Nephron progenitor cell (in vitro differentiated cells): ENCODE results near the gene MYLK.

ENCODE experiments used
- DNase-seq: peaks from one replicate; pipeline ENCODE4 v3.0.0; 2021
- H3K27ac Mint-ChIP-seq: 2 replicates; pipeline ENCODE4 v1.8.0; 2021; ENCODE audit warnings: mild to moderate bottlenecking, moderate library complexity, mixed read lengths
- H3K27me3 Mint-ChIP-seq: 2 replicates; pipeline ENCODE4 v1.8.0; 2021; ENCODE audit warnings: mild to moderate bottlenecking, low read depth, mixed read lengths; ENCODE audit not compliant: poor library complexity
- H3K36me3 Mint-ChIP-seq: 2 replicates; pipeline ENCODE4 v1.8.0; 2021; ENCODE audit warnings: low read depth, mixed read lengths
- H3K4me1 Mint-ChIP-seq: 2 replicates; pipeline ENCODE4 v1.8.0; 2021; ENCODE audit warnings: mixed read lengths
- H3K4me3 Mint-ChIP-seq: 2 replicates; pipeline ENCODE4 v1.8.0; 2021; ENCODE audit warnings: mild to moderate bottlenecking, moderate library complexity, mixed read lengths
- H3K9me3 Mint-ChIP-seq: 2 replicates; pipeline ENCODE4 v1.8.0; 2021; ENCODE audit warnings: mild to moderate bottlenecking, moderate library complexity, mixed read lengths
- CTCF ChIP-seq: fragments of 200-600 bp; sonication (generic); IDR thresholded peaks from 2 replicates; pipeline ENCODE4 v1.5.0; 2021; ENCODE audit warnings: antibody characterized with exemption

MYLK gene

DNA sequence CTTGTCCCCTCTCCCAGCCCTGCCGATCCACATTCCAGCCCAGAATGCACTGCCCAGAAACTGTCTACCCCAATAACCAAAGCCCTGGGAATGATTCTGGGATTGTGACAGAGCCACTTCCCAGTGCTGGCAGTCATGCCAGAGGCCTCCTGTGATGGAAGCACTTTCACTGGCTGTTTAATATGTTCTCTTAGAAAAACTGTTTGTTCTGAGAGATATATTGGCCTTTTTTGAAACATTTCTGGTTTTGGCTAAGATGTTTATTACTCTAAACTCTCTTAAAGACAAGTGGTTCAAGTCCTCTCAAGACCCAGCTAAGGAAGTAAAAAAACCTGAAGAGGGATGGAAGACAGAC, 225.3 kb downstream of the MYLK start:
- H3K9me3 Mint-ChIP-seq, result peaks cover 3% of the 10 kb centered on the region
- H3K27me3 Mint-ChIP-seq, result no peaks in the 10 kb centered on the region
- no peak overlapping the region for H3K4me3 Mint-ChIP-seq
- DNase-seq, result no peak
- no peak for TF ChIP-seq CTCF
- no peak overlapping the region for H3K27ac Mint-ChIP-seq
- peaks cover 23% of the 10 kb centered on the region for H3K36me3 Mint-ChIP-seq
- H3K4me1 Mint-ChIP-seq, result peaks cover 56% of the 10 kb centered on the region

DNA sequence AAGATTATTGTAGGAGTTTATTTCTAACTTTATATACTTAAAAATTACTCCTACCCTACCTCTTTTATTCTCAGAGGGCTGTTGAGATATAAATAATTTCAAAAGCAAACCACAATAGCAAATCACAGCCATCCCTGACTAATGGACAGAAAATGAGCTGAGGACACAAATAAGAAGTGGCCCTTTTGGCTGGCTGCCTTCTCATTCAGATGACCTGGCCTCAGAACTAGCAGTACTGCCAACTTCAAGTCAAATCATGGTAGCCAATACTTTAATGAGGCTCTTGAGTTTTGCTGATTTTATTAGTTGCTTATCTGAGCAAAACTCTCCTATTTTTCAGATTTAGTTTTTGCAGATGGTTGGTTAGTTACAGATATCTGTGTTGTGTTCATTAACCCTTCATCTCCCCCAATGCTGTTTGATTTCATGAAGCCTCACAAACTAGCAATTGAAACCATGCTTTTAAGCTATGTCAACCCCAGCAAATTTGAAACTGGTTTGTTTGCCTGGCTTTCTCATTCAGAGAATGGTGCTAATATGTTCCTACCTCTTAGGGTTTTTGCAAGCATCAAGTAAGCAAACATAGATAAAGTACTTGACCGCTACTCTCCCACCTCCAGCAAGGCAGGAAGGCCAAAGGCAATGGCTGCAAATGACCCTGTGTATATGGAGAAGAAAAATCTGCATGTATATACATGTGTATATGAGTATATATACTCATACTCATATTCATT, 225.8 kb downstream of the MYLK start:
- Mint-ChIP-seq H3K27ac (no peak overlapping the region), H3K27me3 (no peaks in the 10 kb centered on the region), H3K9me3 (peaks cover 3% of the 10 kb centered on the region), H3K4me3 (no peak overlapping the region), H3K36me3 (peaks cover 23% of the 10 kb centered on the region), H3K4me1 (peaks cover 60% of the 10 kb centered on the region)
- no peak for DNase-seq
- no peak for TF ChIP-seq CTCF

GRCh38 chr3:123657568-123657967, 226.6 kb downstream of the MYLK start:
- H3K27ac Mint-ChIP-seq, result no peak overlapping the region
- TF ChIP-seq CTCF, result no peak
- no peaks in the 10 kb centered on the region for H3K27me3 Mint-ChIP-seq
- H3K9me3 Mint-ChIP-seq, result peaks cover 3% of the 10 kb centered on the region
- DNase-seq, result no peak
- H3K36me3 Mint-ChIP-seq, result peaks cover 23% of the 10 kb centered on the region
- H3K4me1 Mint-ChIP-seq, result peaks cover 63% of the 10 kb centered on the region
- H3K4me3 Mint-ChIP-seq, result no peak overlapping the region

DNA sequence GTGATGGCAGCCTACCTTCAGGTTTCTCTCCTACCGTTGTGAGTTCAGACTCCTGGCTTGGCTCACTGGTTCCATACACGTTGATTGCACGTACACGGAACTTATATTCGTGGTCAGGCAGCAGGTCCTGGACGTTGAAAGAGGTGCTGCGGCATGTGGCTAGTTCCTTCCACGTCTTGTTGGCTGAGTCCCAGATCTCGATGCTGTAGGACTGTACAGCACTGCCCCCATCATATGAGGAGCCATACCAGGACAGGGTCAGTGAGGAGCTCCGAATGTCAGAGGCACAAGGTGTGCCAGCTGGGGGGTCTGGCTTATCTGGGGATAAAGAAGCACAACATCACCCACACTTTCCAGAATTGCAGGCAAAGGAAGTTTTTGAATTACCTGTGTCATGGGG, 227.0 kb downstream of the MYLK start:
- Mint-ChIP-seq H3K36me3 (peaks cover 23% of the 10 kb centered on the region), H3K27me3 (no peaks in the 10 kb centered on the region), H3K27ac (no peak overlapping the region), H3K4me1 (peaks cover 66% of the 10 kb centered on the region), H3K4me3 (no peak overlapping the region), H3K9me3 (peaks cover 3% of the 10 kb centered on the region)
- no peak for TF ChIP-seq CTCF
- DNase-seq, result no peak

DNA sequence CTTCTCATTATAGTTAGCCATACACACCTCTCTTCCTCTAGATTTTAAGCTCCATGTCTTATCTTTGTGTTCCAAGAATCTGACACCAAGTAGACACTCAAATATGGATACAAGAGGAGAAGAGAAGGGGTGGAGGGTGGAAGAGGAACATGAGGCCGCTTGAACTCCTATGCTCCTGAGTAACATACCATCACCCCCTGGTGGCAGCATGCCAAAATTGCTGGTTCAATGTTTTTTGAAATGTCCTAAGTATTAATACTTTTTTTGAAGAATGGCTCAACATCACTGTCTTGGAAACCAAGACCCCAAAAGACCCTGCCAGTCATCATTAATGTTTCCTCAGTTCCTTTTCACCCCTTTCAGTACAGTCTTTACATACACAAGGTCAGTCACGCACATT, 227.4 kb downstream of the MYLK start:
- peaks cover 3% of the 10 kb centered on the region for H3K9me3 Mint-ChIP-seq
- no peak overlapping the region for H3K4me3 Mint-ChIP-seq
- peak; percentile 23 for TF ChIP-seq CTCF
- H3K36me3 Mint-ChIP-seq, result peaks cover 23% of the 10 kb centered on the region
- H3K27me3 Mint-ChIP-seq, result no peaks in the 10 kb centered on the region
- peaks cover 62% of the 10 kb centered on the region for H3K4me1 Mint-ChIP-seq
- DNase-seq, result no peak
- no peak overlapping the region for H3K27ac Mint-ChIP-seq

GRCh38 chr3:123656274-123656673, 227.9 kb downstream of the MYLK start:
- Mint-ChIP-seq H3K4me1 (peaks cover 58% of the 10 kb centered on the region), H3K27me3 (no peaks in the 10 kb centered on the region)
- no peak for DNase-seq

More at GRCh38 chr3:123656274-123656673, 227.9 kb downstream of the MYLK start:
- H3K27ac Mint-ChIP-seq, result peak overlapping the region; percentile 25
- peaks cover 23% of the 10 kb centered on the region for H3K36me3 Mint-ChIP-seq
- H3K9me3 Mint-ChIP-seq, result peaks cover 3% of the 10 kb centered on the region
- TF ChIP-seq CTCF, result no peak
- H3K4me3 Mint-ChIP-seq, result no peak overlapping the region
